CD4-positive, alpha-beta T cell (primary cell): ENCODE data around the gene ABCE1. TPM values are rescaled to one million over a fixed set of nuclear protein-coding genes. Genes with fewer than 3 reads are reported as not detected.

ENCODE experiments used
- ATAC-seq: fragments of 200-7000 bp; cut with Tn5 transposase; one replicate; pipeline ENCODE4 v1.10.0; 2022; ENCODE audit warnings: mild to moderate bottlenecking; ENCODE audit not compliant: poor library complexity
- CTCF ChIA-PET: fragments of 350-600 bp; sonication (Branson Sonifier 250); formaldehyde crosslinking; loops from one replicate; lab custom pipeline; 2021; ENCODE audit warnings: antibody characterized with exemption, inconsistent platforms; lab: Charles Lee
- POLR2A ChIA-PET: fragments of 350-600 bp; sonication (Branson Sonifier 250); formaldehyde crosslinking; loops from one replicate; lab custom pipeline; 2021; ENCODE audit warnings: antibody characterized with exemption, inconsistent platforms; lab: Charles Lee
- DNase-seq, 14 experiments: peaks; one replicate each; pipeline ENCODE4 v3.0.0-alpha.2; 2013 to 2020; ENCODE audit warnings: mixed read lengths in 2 of 14
- H3K27ac ChIP-seq, 2 donors: one replicate each; pipeline versions ENCODE4 v1.5.1 to v1.7.0; 2013; ENCODE audit warnings: low read length in 2 of 2, low read depth in 1 of 2, mild to moderate bottlenecking in 1 of 2
- H3K27me3 ChIP-seq, 2 experiments: 1 replicate in 1 of 2; 2 replicates in 1 of 2; pipeline versions ENCODE4 v1.6.1 to v1.7.0; 2013; ENCODE audit warnings: low read length in 2 of 2, control low read depth in 1 of 2, mild to moderate bottlenecking in 1 of 2, moderate library complexity in 1 of 2; ENCODE audit not compliant: insufficient read depth in 2 of 2, control insufficient read depth in 1 of 2
- H3K36me3 ChIP-seq: one replicate; pipeline ENCODE4 v1.6.1; 2013; ENCODE audit warnings: low read length, control low read depth; ENCODE audit not compliant: insufficient read depth
- H3K4me1 ChIP-seq: one replicate; pipeline ENCODE4 v1.6.1; 2013; ENCODE audit warnings: low read length, control low read depth; ENCODE audit not compliant: insufficient read depth
- H3K4me3 ChIP-seq: one replicate; pipeline ENCODE4 v1.5.1; 2013; ENCODE audit warnings: mild to moderate bottlenecking, low read length, moderate library complexity
- H3K9me3 ChIP-seq, 2 experiments: 1 replicate in 1 of 2; 2 replicates in 1 of 2; pipeline versions ENCODE4 v1.6.1 to v1.7.0; 2013; ENCODE audit warnings: low read length in 2 of 2, mild to moderate bottlenecking in 2 of 2, control low read depth in 1 of 2, moderate library complexity in 1 of 2; ENCODE audit not compliant: control insufficient read depth in 1 of 2, insufficient read depth in 1 of 2
- H3K27ac Mint-ChIP-seq: one replicate; pipeline ENCODE4 v1.8.0; 2020; ENCODE audit warnings: mixed read lengths
- H3K27me3 Mint-ChIP-seq: one replicate; pipeline ENCODE4 v1.8.0; 2021; ENCODE audit warnings: mixed read lengths
- H3K36me3 Mint-ChIP-seq: one replicate; pipeline ENCODE4 v1.8.0; 2021; ENCODE audit warnings: low read depth, mixed read lengths
- H3K4me1 Mint-ChIP-seq: one replicate; pipeline ENCODE4 v1.8.0; 2021; ENCODE audit warnings: low read depth, mixed read lengths
- H3K4me3 Mint-ChIP-seq: one replicate; pipeline ENCODE4 v1.8.0; 2020; ENCODE audit warnings: mild to moderate bottlenecking, mixed read lengths
- H3K9me3 Mint-ChIP-seq: one replicate; pipeline ENCODE4 v1.8.0; 2020; ENCODE audit warnings: mixed read lengths
- intact Hi-C, 2 experiments: fragments of 100-400 bp; cut with DNase I in 1 of 2; cut with micrococcal nuclease in 1 of 2; formaldehyde crosslinking; loops; one replicate each; pipeline versions ENCODE4 v1.15.1 to v1.9.0; 2023 to 2025; cut with DNase I, micrococcal nuclease
- total RNA-seq, 174 experiments: library from RNA in 2 of 174; stranded (reverse) in 2 of 174; gene quantifications; one replicate each; pipeline ENCODE4 v1.2.3 and lab custom pipeline; 2021 to 2026
- TF ChIP-seq, protein P1 (sequence below): fragments of 200-600 bp; IDR thresholded peaks from one replicate; pipeline ENCODE4 v1.8.0; 2022; ENCODE audit warnings: antibody characterized with exemption, mild to moderate bottlenecking

Gene ABCE1
- total RNA-seq, 2 experiments from 2014 or later: 50.1 to 50.6 TPM

DNA sequence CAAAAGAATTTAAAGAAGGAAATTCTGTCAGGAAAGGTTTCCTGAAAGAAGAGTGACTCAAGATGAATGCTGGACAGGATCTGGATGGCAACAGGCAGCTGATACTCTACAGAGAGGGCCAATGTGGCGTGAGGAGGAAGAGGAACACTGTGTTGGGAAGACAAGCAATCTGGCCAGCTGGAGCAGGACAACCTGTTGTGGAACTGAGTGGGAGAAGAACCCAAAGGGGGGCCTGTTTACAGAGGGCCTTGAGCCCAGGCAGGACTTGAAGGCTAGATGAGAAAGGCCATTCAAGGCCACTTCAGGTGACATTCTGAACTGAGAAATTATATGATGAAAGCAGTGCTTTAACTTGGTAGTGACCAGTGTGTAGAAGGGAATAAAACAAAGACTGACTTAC is 73.8 kb downstream of the ABCE1 start:
- Mint-ChIP-seq H3K27ac (peak overlapping the region; percentile 0), H3K9me3 (no peaks in the 10 kb centered on the region), H3K4me1 (peaks cover 47% of the 10 kb centered on the region), H3K4me3 (no peak overlapping the region), H3K27me3 (no peaks in the 10 kb centered on the region), H3K36me3 (peaks cover 67% of the 10 kb centered on the region)
- ChIA-PET POLR2A (no interaction called here), CTCF (interaction anchor here (1.3 kb wide), 1 partner anchor 10 kb away, joined by 3 read pairs; no protein-coding TSS in a partner anchor)
- ATAC-seq (no peak), DNase-seq (no peak)
- Histone ChIP-seq H3K36me3 (peaks cover 33% of the 10 kb centered on the region), H3K4me3 (no peak overlapping the region), H3K27me3 (no peaks in the 10 kb centered on the region), H3K9me3 (no peaks in the 10 kb centered on the region), H3K27ac (no peak overlapping the region), H3K4me1 (peaks cover 15% of the 10 kb centered on the region)
- TF ChIP-seq, protein P1, sequence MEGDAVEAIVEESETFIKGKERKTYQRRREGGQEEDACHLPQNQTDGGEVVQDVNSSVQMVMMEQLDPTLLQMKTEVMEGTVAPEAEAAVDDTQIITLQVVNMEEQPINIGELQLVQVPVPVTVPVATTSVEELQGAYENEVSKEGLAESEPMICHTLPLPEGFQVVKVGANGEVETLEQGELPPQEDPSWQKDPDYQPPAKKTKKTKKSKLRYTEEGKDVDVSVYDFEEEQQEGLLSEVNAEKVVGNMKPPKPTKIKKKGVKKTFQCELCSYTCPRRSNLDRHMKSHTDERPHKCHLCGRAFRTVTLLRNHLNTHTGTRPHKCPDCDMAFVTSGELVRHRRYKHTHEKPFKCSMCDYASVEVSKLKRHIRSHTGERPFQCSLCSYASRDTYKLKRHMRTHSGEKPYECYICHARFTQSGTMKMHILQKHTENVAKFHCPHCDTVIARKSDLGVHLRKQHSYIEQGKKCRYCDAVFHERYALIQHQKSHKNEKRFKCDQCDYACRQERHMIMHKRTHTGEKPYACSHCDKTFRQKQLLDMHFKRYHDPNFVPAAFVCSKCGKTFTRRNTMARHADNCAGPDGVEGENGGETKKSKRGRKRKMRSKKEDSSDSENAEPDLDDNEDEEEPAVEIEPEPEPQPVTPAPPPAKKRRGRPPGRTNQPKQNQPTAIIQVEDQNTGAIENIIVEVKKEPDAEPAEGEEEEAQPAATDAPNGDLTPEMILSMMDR: no peak
- intact Hi-C loops: no loop called here

DNA sequence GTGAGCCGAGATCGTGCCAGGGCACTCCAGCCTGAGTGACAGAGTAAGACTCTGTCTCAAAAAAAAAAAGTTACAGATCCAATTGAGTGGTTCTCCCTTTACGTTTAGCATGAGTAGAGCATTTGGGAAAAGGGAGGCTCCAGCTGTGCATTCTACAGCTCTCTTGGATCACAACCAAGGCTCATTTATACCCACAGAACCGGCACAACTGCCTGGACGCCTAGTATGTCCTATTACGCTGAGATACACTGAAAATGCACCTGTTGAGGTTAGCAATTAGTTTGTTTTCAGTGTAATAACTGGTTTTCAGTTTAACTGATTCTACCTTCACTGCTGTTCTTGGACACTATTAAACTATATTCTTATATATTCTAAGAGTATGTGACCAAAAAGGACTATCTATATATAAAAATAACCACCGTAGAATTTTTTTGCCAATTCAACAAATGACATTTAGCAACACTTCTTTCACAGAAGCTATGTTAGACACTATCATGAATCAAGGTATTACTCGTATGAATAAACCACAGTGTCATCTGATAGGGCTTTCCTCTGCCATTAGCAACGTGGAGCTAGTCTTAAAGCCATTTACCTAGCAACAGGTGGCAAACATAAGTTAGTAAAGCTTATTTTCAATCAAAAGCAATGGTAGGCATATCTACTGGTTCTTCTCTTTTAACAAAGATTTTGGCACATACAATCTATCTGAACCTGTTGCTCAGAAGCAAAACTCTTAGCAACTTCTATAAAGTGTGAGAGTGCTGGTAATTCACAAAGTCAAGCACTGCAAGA is 78.7 kb downstream of the ABCE1 start:
- Histone ChIP-seq H3K27ac (peak overlapping the region in 1 of 2 donors; percentile 95), H3K9me3 (no peaks in the 10 kb centered on the region), H3K4me1 (peaks cover 35% of the 10 kb centered on the region), H3K27me3 (no peaks in the 10 kb centered on the region), H3K4me3 (peak overlapping the region; percentile 88), H3K36me3 (peaks cover 9% of the 10 kb centered on the region)
- Mint-ChIP-seq H3K36me3 (peaks cover 51% of the 10 kb centered on the region), H3K9me3 (no peaks in the 10 kb centered on the region), H3K27ac (peak overlapping the region; percentile 99), H3K4me3 (peak overlapping the region; percentile 99), H3K4me1 (peaks cover 58% of the 10 kb centered on the region), H3K27me3 (no peaks in the 10 kb centered on the region)
- peak in 3 of 14 experiments; percentile 39 to 51 (median 40) for DNase-seq
- ChIA-PET POLR2A (interaction anchor here (3.5 to 4.8 kb wide), 2 partner anchors 78 to 441 kb away, joined by 35 to 38 read pairs; partner anchors contain the start of genes ABCE1, ANAPC10 and MMAA), CTCF (interaction anchor here (0.7 kb wide), 1 partner anchor 105 kb away, joined by 3 read pairs; no protein-coding TSS in a partner anchor)
- intact Hi-C loops: loop anchor here in 1 of 2 experiments (5.0 kb wide), 2 partner anchors 760 to 1995 kb away; partner anchors contain the start of genes USP38 and ZNF827
- TF ChIP-seq, protein P1: no peak
- ATAC-seq: no peak

- intact Hi-C loops: loop anchor here in 1 of 2 experiments (5.0 kb wide), 2 partner anchors 760 to 1995 kb away; partner anchors contain the start of genes USP38 and ZNF827
- POLR2A ChIA-PET: interaction anchor here (3.5 to 4.8 kb wide), 2 partner anchors 79 to 441 kb away, joined by 35 to 38 read pairs; partner anchors contain the start of genes ABCE1, ANAPC10 and MMAA
- peak overlapping the region; percentile 99 for H3K27ac Mint-ChIP-seq
- CTCF ChIA-PET: interaction anchor here (1.9 kb wide), 1 partner anchor 440 kb away, joined by 4 read pairs; no protein-coding TSS in a partner anchor
- Histone ChIP-seq H3K27ac (peak overlapping the region in 1 of 2 donors; percentile 95), H3K4me1 (peaks cover 35% of the 10 kb centered on the region), H3K9me3 (no peaks in the 10 kb centered on the region), H3K27me3 (no peaks in the 10 kb centered on the region), H3K36me3 (peaks cover 6% of the 10 kb centered on the region), H3K4me3 (peak overlapping the region; percentile 88)
- H3K9me3 Mint-ChIP-seq: no peaks in the 10 kb centered on the region
- TF ChIP-seq, protein P1: no peak
- peaks cover 44% of the 10 kb centered on the region for H3K36me3 Mint-ChIP-seq
- DNase-seq: peak in 3 of 14 experiments; percentile 24 to 34 (median 25)
- ATAC-seq: no peak
- peaks cover 56% of the 10 kb centered on the region for H3K4me1 Mint-ChIP-seq
- no peaks in the 10 kb centered on the region for H3K27me3 Mint-ChIP-seq
- peak overlapping the region; percentile 99 for H3K4me3 Mint-ChIP-seq
Observed at GRCh38 chr4:145177511-145177905, 79.4 kb downstream of the ABCE1 start.
